H9 (cell line): Measurements from ENCODE around the gene EFNA1. TPM values are rescaled to one million over a fixed set of nuclear protein-coding genes. Genes with fewer than 3 reads are reported as not detected.
A peak's percentile ranks its signal among the peaks of the same experiment; 100 is the strongest.

Experiments
- DNase-seq: peaks from one replicate; pipeline ENCODE4 v3.0.0-alpha.2; 2017
- H2AFZ ChIP-seq: one replicate; pipeline ENCODE4 v1.6.1; 2013; ENCODE audit warnings: mild to moderate bottlenecking, low read length, control low read depth, moderate library complexity
- H2AK5ac ChIP-seq: 2 replicates; pipeline ENCODE4 v1.6.1; 2013; ENCODE audit warnings: low read length, control low read depth, mixed read lengths; ENCODE audit not compliant: insufficient read length
- H2BK120ac ChIP-seq: one replicate; pipeline ENCODE4 v1.6.1; 2013; ENCODE audit warnings: low read depth, mild to moderate bottlenecking, low read length, control low read depth, inconsistent platforms; ENCODE audit not compliant: poor library complexity, severe bottlenecking
- H2BK12ac ChIP-seq: 2 replicates; pipeline ENCODE4 v1.6.1; 2013; ENCODE audit warnings: low read length, control low read depth, mixed read lengths, low read depth; ENCODE audit not compliant: insufficient read length
- H2BK15ac ChIP-seq: 2 replicates; pipeline ENCODE4 v1.6.1; 2013; ENCODE audit warnings: low read depth, low read length, control low read depth
- H2BK20ac ChIP-seq: one replicate; pipeline ENCODE4 v1.6.1; 2013; ENCODE audit warnings: low read depth, mild to moderate bottlenecking, low read length, control low read depth, inconsistent platforms; ENCODE audit not compliant: poor library complexity, severe bottlenecking
- H2BK5ac ChIP-seq: 2 replicates; pipeline ENCODE4 v1.6.1; 2013; ENCODE audit warnings: low read length, control low read depth, mixed read lengths; ENCODE audit not compliant: insufficient read length
- H3K14ac ChIP-seq: 2 replicates; pipeline ENCODE4 v1.6.1; 2013; ENCODE audit warnings: low read length, control low read depth; ENCODE audit not compliant: insufficient read depth
- H3K18ac ChIP-seq: 2 replicates; pipeline ENCODE4 v1.6.1; 2013; ENCODE audit warnings: low read depth, mild to moderate bottlenecking, mixed read lengths, low read length, control low read depth; ENCODE audit not compliant: insufficient read length
- H3K23ac ChIP-seq: 2 replicates; pipeline ENCODE4 v1.6.1; 2013; ENCODE audit warnings: low read length, control low read depth, mixed read lengths, low read depth; ENCODE audit not compliant: insufficient read length
- H3K23me2 ChIP-seq: 2 replicates; pipeline ENCODE4 v1.6.1; 2013; ENCODE audit warnings: low read depth, mild to moderate bottlenecking, mixed read lengths, low read length, control low read depth; ENCODE audit not compliant: insufficient read length, poor library complexity, severe bottlenecking
- H3K27ac ChIP-seq: 2 replicates; pipeline ENCODE4 v1.5.1; 2013; ENCODE audit warnings: low read length, control low read depth, mixed read lengths, low read depth; ENCODE audit not compliant: insufficient read length
- H3K27me3 ChIP-seq: 2 replicates; pipeline ENCODE4 v1.6.1; 2013; ENCODE audit warnings: low read length, control low read depth, inconsistent platforms; ENCODE audit not compliant: insufficient read depth
- H3K4ac ChIP-seq: 2 replicates; pipeline ENCODE4 v1.6.1; 2013; ENCODE audit warnings: low read depth, mild to moderate bottlenecking, control low read depth, inconsistent platforms, low read length, moderate library complexity
- H3K4me1 ChIP-seq: 2 replicates; pipeline ENCODE4 v1.6.1; 2013; ENCODE audit warnings: low read length, control low read depth, inconsistent platforms; ENCODE audit not compliant: insufficient read depth
- H3K4me2 ChIP-seq: 2 replicates; pipeline ENCODE4 v1.6.1; 2013; ENCODE audit warnings: low read length, control low read depth, mixed read lengths; ENCODE audit not compliant: insufficient read length, insufficient read depth
- H3K56ac ChIP-seq: 2 replicates; pipeline ENCODE4 v1.6.1; 2013; ENCODE audit warnings: low read depth, mild to moderate bottlenecking, mixed read lengths, low read length, control low read depth; ENCODE audit not compliant: insufficient read length
- H3K79me1 ChIP-seq: 2 replicates; pipeline ENCODE4 v1.6.1; 2013; ENCODE audit warnings: low read depth, mild to moderate bottlenecking, moderate library complexity, low read length, control low read depth, inconsistent platforms; ENCODE audit not compliant: insufficient read depth, poor library complexity, severe bottlenecking
- H3K79me2 ChIP-seq: 2 replicates; pipeline ENCODE4 v1.6.1; 2013; ENCODE audit warnings: low read length, control low read depth, inconsistent platforms; ENCODE audit not compliant: insufficient read depth
- H3K9ac ChIP-seq: 2 replicates; pipeline ENCODE4 v1.6.1; 2013; ENCODE audit warnings: low read length, control low read depth, mixed read lengths; ENCODE audit not compliant: insufficient read length; ENCODE audit errors: extremely low read depth
- H3K9me3 ChIP-seq: one replicate; pipeline ENCODE4 v1.6.1; 2013; ENCODE audit warnings: low read depth, low read length, inconsistent platforms; ENCODE audit not compliant: control insufficient read depth
- H3T11ph ChIP-seq: one replicate; pipeline ENCODE4 v1.6.1; 2013; ENCODE audit warnings: mild to moderate bottlenecking, low read length, control low read depth, inconsistent platforms
- H4K20me1 ChIP-seq: one replicate; pipeline ENCODE4 v1.6.1; 2013; ENCODE audit not compliant: control insufficient read depth, insufficient read length, insufficient read depth
- H4K5ac ChIP-seq: 2 replicates; pipeline ENCODE4 v1.6.1; 2013; ENCODE audit warnings: low read depth, mild to moderate bottlenecking, mixed read lengths, low read length, control low read depth; ENCODE audit not compliant: insufficient read length
- H4K8ac ChIP-seq: replicated peaks from 2 replicates; pipeline ENCODE4 v1.6.1; 2013; ENCODE audit warnings: low read length, control low read depth, mixed read lengths, low read depth; ENCODE audit not compliant: insufficient read length
- H4K91ac ChIP-seq: 2 replicates; pipeline ENCODE4 v1.6.1; 2013; ENCODE audit warnings: low read depth, mild to moderate bottlenecking, moderate library complexity, mixed read lengths, low read length, control low read depth; ENCODE audit not compliant: insufficient read length
- H3K27ac Mint-ChIP-seq, 3 experiments: 2 replicates in 2 of 3; 3 replicates in 1 of 3; pipeline ENCODE4 v1.8.0; 2020 to 2021; ENCODE audit warnings: mixed read lengths in 3 of 3, mild to moderate bottlenecking in 1 of 3, moderate library complexity in 1 of 3
- H3K27me3 Mint-ChIP-seq: 2 replicates; pipeline ENCODE4 v1.8.0; 2021; ENCODE audit warnings: low read depth, mild to moderate bottlenecking, moderate library complexity, mixed read lengths
- H3K36me3 Mint-ChIP-seq, 3 experiments: 2 replicates in 2 of 3; 3 replicates in 1 of 3; pipeline ENCODE4 v1.8.0; 2020 to 2021; ENCODE audit warnings: low read depth in 3 of 3, mixed read lengths in 3 of 3; ENCODE audit not compliant: insufficient read depth in 1 of 3
- H3K4me1 Mint-ChIP-seq, 2 experiments: 2 replicates each; pipeline ENCODE4 v1.8.0; 2020; ENCODE audit warnings: mixed read lengths in 2 of 2
- H3K4me3 Mint-ChIP-seq, 2 experiments: 2 replicates in 1 of 2; 3 replicates in 1 of 2; pipeline ENCODE4 v1.8.0; 2020 to 2021; ENCODE audit warnings: mild to moderate bottlenecking in 2 of 2, mixed read lengths in 2 of 2, moderate library complexity in 1 of 2
- H3K9me3 Mint-ChIP-seq, 2 experiments: 2 replicates in 1 of 2; 3 replicates in 1 of 2; pipeline ENCODE4 v1.8.0; 2020; ENCODE audit warnings: mild to moderate bottlenecking in 2 of 2, mixed read lengths in 2 of 2, moderate library complexity in 1 of 2
- WGBS: extraction: QIAGEN DNeasy Blood & Tissue Kit; methylation state at CpG from one replicate; pipeline ENCODE4 v1.1.7; 2013; ENCODE audit warnings: missing lambda C conversion rate, low lambda C conversion rate, mixed read lengths; ENCODE audit not compliant: insufficient read length; ENCODE audit errors: extremely low coverage; 5-methylcytosine and 5-hydroxymethylcytosine counted together
- total RNA-seq: library from RNA; stranded (reverse); gene quantifications from 2 replicates; pipeline ENCODE4 v1.2.1, GENCODE V29; 2021
- TF ChIP-seq, protein P1 (sequence below): fragments of 200-600 bp; sonication (generic); conservative IDR thresholded peaks from 3 replicates; pipeline ENCODE4 v1.8.0; 2021; ENCODE audit warnings: antibody characterized with exemption, mild to moderate bottlenecking

The EFNA1 gene
- total RNA-seq, 1 experiment from 2014 or later: 1.4 TPM

DNA sequence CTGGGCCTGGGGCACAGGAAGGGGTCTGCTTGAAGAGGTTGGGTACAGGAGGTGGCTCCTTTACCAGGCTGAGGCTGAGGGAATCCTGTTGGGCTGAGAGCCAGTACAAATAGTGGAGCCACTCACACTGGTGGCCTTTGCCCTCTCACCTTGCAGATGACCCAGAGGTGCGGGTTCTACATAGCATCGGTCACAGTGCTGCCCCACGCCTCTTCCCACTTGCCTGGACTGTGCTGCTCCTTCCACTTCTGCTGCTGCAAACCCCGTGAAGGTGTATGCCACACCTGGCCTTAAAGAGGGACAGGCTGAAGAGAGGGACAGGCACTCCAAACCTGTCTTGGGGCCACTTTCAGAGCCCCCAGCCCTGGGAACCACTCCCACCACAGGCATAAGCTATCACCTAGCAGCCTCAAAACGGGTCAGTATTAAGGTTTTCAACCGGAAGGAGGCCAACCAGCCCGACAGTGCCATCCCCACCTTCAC is 6.2 kb downstream of the EFNA1 start:
- H2AK5ac ChIP-seq: no peak overlapping the region
- WGBS: no CpG with 5 or more reads among the region's 7 CpGs
- H3K79me1 ChIP-seq: no peaks in the 10 kb centered on the region
- peaks cover 33% of the 10 kb centered on the region for H3K27me3 Mint-ChIP-seq
- no peaks in the 10 kb centered on the region; the same call in 1 of the 2 replicates for H3K4me1 ChIP-seq
- no peaks in the 10 kb centered on the region; the same call in 1 of the 2 replicates for H3K27me3 ChIP-seq
- H3K4me2 ChIP-seq: no peak overlapping the region
- peaks cover 22% of the 10 kb centered on the region for H3K23me2 ChIP-seq
- no peak overlapping the region for H4K5ac ChIP-seq
- no peak overlapping the region for H3K18ac ChIP-seq
- H3K23ac ChIP-seq: no peak overlapping the region
- H2BK20ac ChIP-seq: no peak overlapping the region
- H2AFZ ChIP-seq: no peak overlapping the region
- no peaks in the 10 kb centered on the region for H3K9me3 Mint-ChIP-seq
- H3K79me2 ChIP-seq: 0 out of 2 replicates have a peak, but pooled peaks cover 2% of the 10 kb centered on the region
- H3K9ac ChIP-seq: no peak overlapping the region
- no peak overlapping the region for H2BK120ac ChIP-seq
- H3K27ac ChIP-seq: no peak overlapping the region
- H3K36me3 Mint-ChIP-seq: peaks cover 14 to 26% (median 16%) of the 10 kb centered on the region in 3 experiments
- no peak overlapping the region for H4K8ac ChIP-seq
- no peak overlapping the region for H2BK5ac ChIP-seq
- H2BK15ac ChIP-seq: no peak overlapping the region
- no peak overlapping the region for H3K56ac ChIP-seq
- H3T11ph ChIP-seq: no peak overlapping the region
- no peak overlapping the region for H2BK12ac ChIP-seq
- no peaks in the 10 kb centered on the region for H3K9me3 ChIP-seq
- TF ChIP-seq, protein P1, sequence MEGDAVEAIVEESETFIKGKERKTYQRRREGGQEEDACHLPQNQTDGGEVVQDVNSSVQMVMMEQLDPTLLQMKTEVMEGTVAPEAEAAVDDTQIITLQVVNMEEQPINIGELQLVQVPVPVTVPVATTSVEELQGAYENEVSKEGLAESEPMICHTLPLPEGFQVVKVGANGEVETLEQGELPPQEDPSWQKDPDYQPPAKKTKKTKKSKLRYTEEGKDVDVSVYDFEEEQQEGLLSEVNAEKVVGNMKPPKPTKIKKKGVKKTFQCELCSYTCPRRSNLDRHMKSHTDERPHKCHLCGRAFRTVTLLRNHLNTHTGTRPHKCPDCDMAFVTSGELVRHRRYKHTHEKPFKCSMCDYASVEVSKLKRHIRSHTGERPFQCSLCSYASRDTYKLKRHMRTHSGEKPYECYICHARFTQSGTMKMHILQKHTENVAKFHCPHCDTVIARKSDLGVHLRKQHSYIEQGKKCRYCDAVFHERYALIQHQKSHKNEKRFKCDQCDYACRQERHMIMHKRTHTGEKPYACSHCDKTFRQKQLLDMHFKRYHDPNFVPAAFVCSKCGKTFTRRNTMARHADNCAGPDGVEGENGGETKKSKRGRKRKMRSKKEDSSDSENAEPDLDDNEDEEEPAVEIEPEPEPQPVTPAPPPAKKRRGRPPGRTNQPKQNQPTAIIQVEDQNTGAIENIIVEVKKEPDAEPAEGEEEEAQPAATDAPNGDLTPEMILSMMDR: no peak
- H4K20me1 ChIP-seq: no peaks in the 10 kb centered on the region
- H3K4me1 Mint-ChIP-seq: peaks cover 38% of the 10 kb centered on the region in 2 experiments
- H3K14ac ChIP-seq: no peak overlapping the region
- no peak overlapping the region for H3K4ac ChIP-seq
- no peak for DNase-seq
- H3K27ac Mint-ChIP-seq: no peak overlapping the region
- no peak overlapping the region for H4K91ac ChIP-seq
- peak overlapping the region in 1 of 2 experiments; percentile 93; a peak in 2 of 5 replicates for H3K4me3 Mint-ChIP-seq
